ENCODE data around the gene S100A3.
"Not testable (repeated sequence)": the region's sequence is repeated elsewhere in the genome, so short reads cannot be mapped to it uniquely, and the experiment has no call there.

S100A3 gene

GRCh38 chr1:153569465-153569864 is 20.4 kb upstream of the S100A3 start:
- DNase-seq (ENCODE audit: low read depth in 2 of 2): no peak

GRCh38 chr1:153568367-153569099 is 19.5 kb upstream of the S100A3 start:
- peak; percentile 64 to 65 for DNase-seq (ENCODE audit: low read depth in 2 of 2)

GRCh38 chr1:153567621-153568366 is 18.7 kb upstream of the S100A3 start:
- peak in 1 of 2 donors; percentile 26 for DNase-seq (ENCODE audit: low read depth in 2 of 2)

- DNase-seq (ENCODE audit: low read depth in 2 of 2): peak; percentile 88 to 90
Observed at GRCh38 chr1:153566414-153567371, 17.6 kb upstream of the S100A3 start.

GRCh38 chr1:153565529-153566374 is 16.7 kb upstream of the S100A3 start, which contains the start of gene S100A2:
TSS of gene S100A2 (minus strand) at chr1:153565844. CDS start at chr1:153563877, 1,967 bp downstream.
- DNase-seq (ENCODE audit: low read depth in 2 of 2): peak in 1 of 2 donors; percentile 50

GRCh38 chr1:153563991-153564390 is 14.9 kb upstream of the S100A3 start:
- no peak for DNase-seq (ENCODE audit: low read depth in 2 of 2)

- DNase-seq (ENCODE audit: low read depth in 2 of 2): no peak
Observed at GRCh38 chr1:153563483-153563901, 14.4 kb upstream of the S100A3 start.

- not testable (repeated sequence) for DNase-seq (ENCODE audit: low read depth in 2 of 2)
Observed at GRCh38 chr1:153562021-153562420, 13.0 kb upstream of the S100A3 start.

- DNase-seq (ENCODE audit: low read depth in 2 of 2): no peak
Observed at GRCh38 chr1:153561466-153561985, 12.5 kb upstream of the S100A3 start.

- DNase-seq (ENCODE audit: low read depth in 2 of 2): no peak
Observed at GRCh38 chr1:153560771-153561465, 11.9 kb upstream of the S100A3 start.

GRCh38 chr1:153560241-153560640 is 11.2 kb upstream of the S100A3 start:
- DNase-seq (ENCODE audit: low read depth in 2 of 2): no peak

- no peak for DNase-seq (ENCODE audit: low read depth in 2 of 2)
Observed at GRCh38 chr1:153557877-153558276, 8.8 kb upstream of the S100A3 start.

- no peak for DNase-seq (ENCODE audit: low read depth in 2 of 2)
Observed at GRCh38 chr1:153556348-153556747, 7.3 kb upstream of the S100A3 start.

- no peak for DNase-seq (ENCODE audit: low read depth in 2 of 2)
Observed at GRCh38 chr1:153553830-153554541, 4.9 kb upstream of the S100A3 start.

- DNase-seq (ENCODE audit: low read depth in 2 of 2): no peak
Observed at GRCh38 chr1:153553096-153553495, 4.0 kb upstream of the S100A3 start.

- no peak for DNase-seq (ENCODE audit: low read depth in 2 of 2)
Observed at GRCh38 chr1:153552335-153552734, 3.3 kb upstream of the S100A3 start.

- no peak for DNase-seq (ENCODE audit: low read depth in 2 of 2)
Observed at GRCh38 chr1:153550827-153551500, 1.9 kb upstream of the S100A3 start.

- no peak for DNase-seq (ENCODE audit: low read depth in 2 of 2)
Observed at GRCh38 chr1:153550398-153550758, 1.3 kb upstream of the S100A3 start.

Data from stimulated activated CD8-positive, alpha-beta memory T cell treated with anti-CD3 and anti-CD28 coated beads, Interleukin-7, amount 100 ng/mL, for 4 hours (primary cell).